Activated effector memory CD4-positive, alpha-beta T cell treated with Interleukin-2 at 50 U/mL for 16 hours (primary cell): ENCODE measurements around the gene GFRA3.
"Not testable (repeated sequence)": the region's sequence is repeated elsewhere in the genome, so short reads cannot be mapped to it uniquely, and the experiment has no call there.

Experiments used
- DNase-seq: peaks from one replicate; pipeline ENCODE4 v3.0.0-alpha.2; 2020

The GFRA3 gene, protein sequence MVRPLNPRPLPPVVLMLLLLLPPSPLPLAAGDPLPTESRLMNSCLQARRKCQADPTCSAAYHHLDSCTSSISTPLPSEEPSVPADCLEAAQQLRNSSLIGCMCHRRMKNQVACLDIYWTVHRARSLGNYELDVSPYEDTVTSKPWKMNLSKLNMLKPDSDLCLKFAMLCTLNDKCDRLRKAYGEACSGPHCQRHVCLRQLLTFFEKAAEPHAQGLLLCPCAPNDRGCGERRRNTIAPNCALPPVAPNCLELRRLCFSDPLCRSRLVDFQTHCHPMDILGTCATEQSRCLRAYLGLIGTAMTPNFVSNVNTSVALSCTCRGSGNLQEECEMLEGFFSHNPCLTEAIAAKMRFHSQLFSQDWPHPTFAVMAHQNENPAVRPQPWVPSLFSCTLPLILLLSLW

GRCh38 chr5:138274189-138274853, at the start of gene GFRA3:
TSS of gene GFRA3 (minus strand) at chr5:138274621. CDS start at chr5:138274424, 197 bp downstream.
- no peak for DNase-seq

GRCh38 chr5:138318211-138318610, 43.8 kb upstream of the GFRA3 start:
- not testable (repeated sequence) for DNase-seq

DNA sequence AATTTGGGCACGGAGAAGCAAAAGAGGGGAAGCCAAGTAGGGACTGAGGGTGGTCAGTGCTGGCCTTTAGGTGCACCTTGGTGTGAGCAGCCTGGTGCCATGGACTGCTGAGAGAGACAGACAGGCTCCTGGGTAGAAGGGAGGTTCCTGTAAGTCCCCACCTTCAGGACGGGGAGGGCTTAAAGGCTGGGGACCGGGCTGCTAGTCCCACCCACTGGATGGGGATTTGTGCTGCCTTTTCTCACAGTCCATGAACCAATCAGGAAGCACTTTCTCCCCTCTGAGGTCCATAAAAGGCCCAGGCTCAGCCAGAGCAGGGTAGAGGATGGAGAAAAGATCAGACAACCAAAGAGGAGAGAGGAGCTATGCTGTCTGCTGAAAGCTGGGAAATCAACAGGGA, 41.9 kb upstream of the GFRA3 start:
- no peak for DNase-seq

- no peak for DNase-seq
Observed at GRCh38 chr5:138315751-138316278, 41.4 kb upstream of the GFRA3 start.

- DNase-seq, result no peak
Observed at GRCh38 chr5:138305797-138306196, 31.4 kb upstream of the GFRA3 start.

- no peak for DNase-seq
Observed at GRCh38 chr5:138303372-138303771, 29.0 kb upstream of the GFRA3 start.

DNA sequence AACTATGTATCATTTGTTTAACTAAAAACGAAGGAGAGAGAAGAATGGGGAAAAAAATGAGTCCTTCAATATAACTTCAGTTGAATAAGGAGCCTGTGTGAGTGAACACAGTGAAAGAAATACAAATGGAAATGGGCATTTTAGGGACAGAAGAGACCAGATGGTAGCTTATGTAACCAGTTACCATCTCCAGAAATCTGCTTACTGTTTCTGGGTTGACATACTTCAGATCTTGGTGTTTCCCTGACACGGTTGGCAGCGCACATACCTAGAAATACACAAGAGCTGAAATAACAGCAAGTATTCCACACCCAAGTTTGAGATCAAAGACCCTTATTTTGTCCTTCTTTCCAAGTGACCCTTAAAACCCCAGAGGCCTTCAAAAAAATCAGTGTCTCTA, 14.9 kb upstream of the GFRA3 start:
- DNase-seq, result no peak

GRCh38 chr5:138287246-138287645, 12.8 kb upstream of the GFRA3 start:
- DNase-seq, result no peak

GRCh38 chr5:138282920-138283742, 8.7 kb upstream of the GFRA3 start:
- no peak for DNase-seq

GRCh38 chr5:138280915-138281314, 6.5 kb upstream of the GFRA3 start:
- no peak for DNase-seq

DNA sequence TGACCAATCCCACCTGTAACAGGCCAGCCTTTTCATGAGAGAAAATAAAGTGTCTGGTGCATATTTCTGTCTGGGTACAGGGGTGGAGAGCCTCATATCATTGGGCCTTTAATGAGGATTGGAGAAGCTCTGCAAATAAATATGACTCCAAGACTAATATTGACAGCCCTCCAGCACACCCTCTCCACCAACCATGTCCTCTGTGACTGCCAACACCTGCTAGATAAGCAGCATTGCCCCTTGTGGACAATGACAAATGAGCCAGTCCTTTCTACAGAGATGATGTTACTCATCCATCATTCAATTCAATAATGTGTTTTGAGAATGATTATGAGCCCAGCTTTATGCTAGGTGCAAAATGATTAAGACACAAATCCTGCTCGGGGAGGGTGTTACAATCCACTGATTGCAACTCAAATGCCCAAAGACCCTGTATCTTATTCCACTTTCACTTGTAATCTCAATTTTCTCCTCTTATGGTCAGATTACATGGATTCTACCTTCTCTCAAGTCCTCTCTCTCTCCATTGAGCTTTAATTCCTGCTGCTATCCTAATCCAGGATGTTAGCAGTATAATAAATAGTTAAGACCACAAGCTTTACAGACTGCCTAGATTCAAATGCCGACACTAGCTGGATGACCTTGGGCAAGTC, 2.1 kb upstream of the GFRA3 start:
- DNase-seq, result no peak

- no peak for DNase-seq
Observed at GRCh38 chr5:138275895-138276294, 1.5 kb upstream of the GFRA3 start.

DNA sequence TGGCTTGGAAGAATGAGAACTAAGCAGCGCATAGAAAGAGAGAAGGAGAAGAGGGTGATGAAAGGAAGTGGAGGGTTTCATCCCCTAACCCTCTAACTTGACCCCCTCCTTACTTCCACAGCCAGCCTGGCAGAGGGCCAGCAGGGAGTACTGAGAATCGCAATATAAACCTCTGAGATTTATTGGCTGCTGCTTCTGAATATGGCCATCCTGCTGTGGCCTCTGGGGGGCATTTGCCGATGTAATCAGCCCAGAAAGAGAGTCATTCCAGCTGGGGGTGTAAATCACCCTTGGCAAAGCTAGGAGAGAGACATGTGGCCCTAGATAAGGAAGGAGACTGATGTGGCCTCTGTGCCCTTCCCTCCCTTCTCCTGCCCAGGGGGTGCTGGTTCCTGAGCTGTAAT, 960 bp upstream of the GFRA3 start:
- DNase-seq, result no peak

DNA sequence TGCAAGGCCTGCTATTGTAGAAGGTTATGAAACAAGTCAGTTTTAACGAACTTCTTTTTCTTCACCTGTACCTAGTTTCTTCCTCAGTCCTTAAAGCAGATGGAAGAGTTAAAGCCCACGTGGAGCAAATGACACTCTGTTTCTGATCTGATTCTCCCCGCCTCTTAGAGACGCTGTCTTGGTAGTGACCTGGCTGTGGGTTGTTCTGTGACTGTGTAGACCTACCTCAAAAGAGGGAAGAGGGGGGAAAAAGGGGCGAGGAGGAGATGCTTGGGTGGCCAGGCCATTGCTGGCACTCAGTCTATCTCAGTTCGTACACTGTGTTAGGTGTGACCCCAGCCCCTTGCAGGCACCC, 610 bp downstream of the GFRA3 start:
- no peak for DNase-seq

- no peak for DNase-seq
Observed at GRCh38 chr5:138272681-138273080, 1.7 kb downstream of the GFRA3 start.

DNA sequence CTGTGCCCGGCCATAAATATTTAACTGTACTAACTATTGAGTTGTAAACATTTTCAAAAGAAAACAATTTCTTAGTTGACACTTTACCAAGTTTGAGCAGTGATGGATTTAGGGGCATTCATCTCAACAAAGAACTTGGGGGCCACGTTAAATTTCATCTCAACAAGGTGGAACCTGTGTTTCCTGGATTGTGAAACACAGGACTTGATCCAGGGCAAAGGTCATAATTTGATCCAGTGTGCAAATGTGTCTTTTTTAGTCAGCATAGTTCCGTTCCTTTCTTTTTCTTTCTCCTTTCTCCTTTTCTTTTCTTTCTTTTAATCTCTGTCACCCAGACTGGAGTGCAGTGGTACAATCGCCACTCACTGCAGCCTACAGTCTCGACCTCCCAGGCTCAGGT, 3.1 kb downstream of the GFRA3 start:
- DNase-seq, result no peak

- no peak for DNase-seq
Observed at GRCh38 chr5:138264183-138264582, 10.2 kb downstream of the GFRA3 start.

DNA sequence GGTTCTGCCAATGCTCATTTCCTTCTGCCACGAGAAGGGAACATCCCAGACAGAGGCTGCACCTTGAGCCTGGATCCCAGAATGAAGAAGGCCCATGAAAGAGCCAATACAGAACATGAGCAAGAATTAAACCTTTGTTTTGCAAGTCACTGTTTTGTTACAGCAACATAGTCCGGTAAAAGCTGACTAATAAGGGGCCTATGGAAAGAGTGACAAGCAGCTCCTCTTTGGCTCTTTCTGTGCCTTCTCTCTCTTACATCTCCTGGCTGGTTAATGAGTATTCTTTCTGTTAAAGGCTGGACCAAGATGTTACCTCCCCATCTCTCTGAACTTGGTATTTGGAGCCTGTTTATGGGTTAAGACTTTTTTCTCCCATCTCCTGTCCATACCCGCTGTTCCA, 10.8 kb downstream of the GFRA3 start:
- DNase-seq, result no peak

- no peak for DNase-seq
Observed at GRCh38 chr5:138258704-138259292, 15.6 kb downstream of the GFRA3 start.

GRCh38 chr5:138257583-138257982, 16.8 kb downstream of the GFRA3 start:
- DNase-seq, result no peak

DNA sequence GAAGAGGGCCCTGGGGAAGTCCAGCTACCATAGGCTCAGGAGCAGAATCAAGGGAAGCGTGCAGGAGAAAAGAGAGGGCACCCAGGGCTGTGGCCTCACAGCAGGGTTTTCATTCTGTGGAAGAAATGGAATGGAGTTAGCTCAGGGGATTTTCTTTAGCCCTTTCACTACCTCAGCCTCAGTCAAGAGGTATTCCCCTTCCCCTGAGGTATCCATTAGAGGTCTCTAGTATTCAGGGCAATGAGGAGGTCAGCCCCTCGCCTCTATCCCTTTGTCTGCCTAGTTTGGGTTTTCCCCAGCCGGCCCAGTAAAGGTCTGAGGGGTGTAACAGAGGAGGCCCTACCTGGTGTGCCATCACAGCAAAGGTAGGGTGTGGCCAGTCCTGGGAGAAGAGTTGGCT, 21.5 kb downstream of the GFRA3 start:
- no peak for DNase-seq

DNA sequence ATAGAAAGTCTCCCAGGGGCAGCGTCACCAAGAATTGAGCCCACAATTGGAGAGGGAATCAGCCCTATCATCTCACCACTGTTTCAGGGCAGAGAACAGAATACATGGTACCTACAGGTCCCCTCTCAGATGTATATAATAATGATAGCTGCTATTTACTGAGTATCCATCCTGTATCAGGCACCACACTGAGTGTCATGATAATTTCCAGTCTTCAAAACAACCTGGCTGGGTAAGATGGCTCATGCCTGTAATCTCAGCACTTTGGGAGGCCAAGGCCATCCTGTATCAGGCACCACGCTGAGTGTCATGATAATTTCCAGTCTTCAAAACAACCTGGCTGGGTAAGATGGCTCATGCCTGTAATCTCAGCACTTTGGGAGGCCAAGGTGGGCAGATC, 26.6 kb downstream of the GFRA3 start:
- DNase-seq, result not testable (repeated sequence)

DNA sequence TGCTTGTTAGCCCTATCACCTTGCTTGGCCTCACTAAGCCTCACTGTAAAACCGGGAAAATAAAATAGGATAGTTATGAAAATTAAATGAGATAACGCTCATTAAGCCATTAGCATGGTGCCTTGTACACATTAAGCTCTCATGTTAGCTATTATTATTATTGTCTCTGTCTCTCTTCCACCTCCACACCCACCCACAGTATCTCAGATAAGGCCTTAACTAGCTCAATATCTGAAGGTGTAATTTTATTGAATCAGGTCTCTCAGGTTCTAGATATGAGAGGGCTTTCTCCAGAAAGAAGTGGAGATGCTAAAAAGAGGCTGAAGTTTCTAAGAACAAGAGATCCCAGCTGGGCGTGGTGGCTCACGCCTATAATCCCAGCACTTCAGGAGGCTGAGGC, 27.6 kb downstream of the GFRA3 start:
- no peak for DNase-seq
